ENCODE measurements around the gene CPO.

- no peak for TF ChIP-seq EZH2 (IDR thresholded peaks at IDR 0.05)
- no peak for TF ChIP-seq POLR2A (IDR thresholded peaks at IDR 0.05; ENCODE audit: borderline replicate concordance, extremely low read depth, insufficient read depth, insufficient read length)
- no peak for TF ChIP-seq ELF1 (IDR thresholded peaks at IDR 0.05; ENCODE audit: borderline replicate concordance, low read depth)
- TF ChIP-seq RAD21 (IDR thresholded peaks at IDR 0.05; ENCODE audit: low read depth) = no peak
- TF ChIP-seq CTCF (IDR thresholded peaks at IDR 0.05 in 2 of 3, conservative IDR thresholded peaks at IDR 0.05 in 1 of 3; ENCODE audit: borderline replicate concordance in 1 of 3, insufficient read depth in 1 of 3, low read depth in 2 of 3, low read length in 2 of 3) = no peak
- no peak for TF ChIP-seq POLR2AphosphoS5 (IDR thresholded peaks at IDR 0.05; ENCODE audit: low read depth, low read length)
- TF ChIP-seq MAX (IDR thresholded peaks at IDR 0.05) = no peak
- TF ChIP-seq SP1 (IDR thresholded peaks at IDR 0.05; ENCODE audit: low read depth) = no peak
- no peak for TF ChIP-seq EZH2phosphoT487 (IDR thresholded peaks at IDR 0.05; ENCODE audit: borderline replicate concordance)
- TF ChIP-seq ZNF274 (IDR thresholded peaks at IDR 0.05; ENCODE audit: low read depth, low read length) = no peak
- TF ChIP-seq ATF3 (IDR thresholded peaks at IDR 0.05) = no peak
- no peak for TF ChIP-seq ZBTB33 (IDR thresholded peaks at IDR 0.05; ENCODE audit: extremely low read depth, insufficient replicate concordance, low read length)
- TF ChIP-seq JUND (IDR thresholded peaks at IDR 0.05) = no peak
- TF ChIP-seq YY1 (IDR thresholded peaks at IDR 0.05; ENCODE audit: extremely low read depth, insufficient replicate concordance, low read depth, low read length) = no peak
Measured at GRCh38 chr2:207015901-207016300, 76.6 kb downstream of the CPO start.

All from HCT116 (cell line).